ENCODE data around the gene GTSE1.

GTSE1 gene

DNA sequence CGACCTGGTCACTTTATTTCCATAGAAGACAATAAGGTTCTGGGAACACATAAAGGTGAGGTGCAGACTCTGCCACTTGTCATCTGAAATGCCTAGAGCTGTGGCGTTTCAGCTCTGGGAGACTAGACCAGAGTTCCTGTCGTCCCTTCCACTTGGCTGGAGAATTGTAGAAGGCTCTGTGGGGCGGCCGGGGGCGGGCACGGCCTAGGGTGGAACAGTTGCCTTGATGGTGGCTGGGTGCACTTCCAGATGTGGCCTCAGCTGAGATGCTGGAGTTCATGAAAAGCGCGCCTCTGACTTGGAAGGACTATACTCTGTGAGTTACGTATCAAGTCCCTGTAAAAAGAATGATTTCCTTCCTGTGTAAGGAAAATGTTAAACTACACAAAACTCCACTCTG lies 55.6 kb downstream of the GTSE1 start:
- no peak overlapping the region for H3K4me3 ChIP-seq (ENCODE audit: low read depth, low read length)
- no peak for DNase-seq (ENCODE audit: low read depth)
- TF ChIP-seq, protein P1, sequence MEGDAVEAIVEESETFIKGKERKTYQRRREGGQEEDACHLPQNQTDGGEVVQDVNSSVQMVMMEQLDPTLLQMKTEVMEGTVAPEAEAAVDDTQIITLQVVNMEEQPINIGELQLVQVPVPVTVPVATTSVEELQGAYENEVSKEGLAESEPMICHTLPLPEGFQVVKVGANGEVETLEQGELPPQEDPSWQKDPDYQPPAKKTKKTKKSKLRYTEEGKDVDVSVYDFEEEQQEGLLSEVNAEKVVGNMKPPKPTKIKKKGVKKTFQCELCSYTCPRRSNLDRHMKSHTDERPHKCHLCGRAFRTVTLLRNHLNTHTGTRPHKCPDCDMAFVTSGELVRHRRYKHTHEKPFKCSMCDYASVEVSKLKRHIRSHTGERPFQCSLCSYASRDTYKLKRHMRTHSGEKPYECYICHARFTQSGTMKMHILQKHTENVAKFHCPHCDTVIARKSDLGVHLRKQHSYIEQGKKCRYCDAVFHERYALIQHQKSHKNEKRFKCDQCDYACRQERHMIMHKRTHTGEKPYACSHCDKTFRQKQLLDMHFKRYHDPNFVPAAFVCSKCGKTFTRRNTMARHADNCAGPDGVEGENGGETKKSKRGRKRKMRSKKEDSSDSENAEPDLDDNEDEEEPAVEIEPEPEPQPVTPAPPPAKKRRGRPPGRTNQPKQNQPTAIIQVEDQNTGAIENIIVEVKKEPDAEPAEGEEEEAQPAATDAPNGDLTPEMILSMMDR (IDR thresholded peaks at IDR 0.05; ENCODE audit: insufficient read depth, low read depth, low read length, missing control alignments), result no peak

DNA sequence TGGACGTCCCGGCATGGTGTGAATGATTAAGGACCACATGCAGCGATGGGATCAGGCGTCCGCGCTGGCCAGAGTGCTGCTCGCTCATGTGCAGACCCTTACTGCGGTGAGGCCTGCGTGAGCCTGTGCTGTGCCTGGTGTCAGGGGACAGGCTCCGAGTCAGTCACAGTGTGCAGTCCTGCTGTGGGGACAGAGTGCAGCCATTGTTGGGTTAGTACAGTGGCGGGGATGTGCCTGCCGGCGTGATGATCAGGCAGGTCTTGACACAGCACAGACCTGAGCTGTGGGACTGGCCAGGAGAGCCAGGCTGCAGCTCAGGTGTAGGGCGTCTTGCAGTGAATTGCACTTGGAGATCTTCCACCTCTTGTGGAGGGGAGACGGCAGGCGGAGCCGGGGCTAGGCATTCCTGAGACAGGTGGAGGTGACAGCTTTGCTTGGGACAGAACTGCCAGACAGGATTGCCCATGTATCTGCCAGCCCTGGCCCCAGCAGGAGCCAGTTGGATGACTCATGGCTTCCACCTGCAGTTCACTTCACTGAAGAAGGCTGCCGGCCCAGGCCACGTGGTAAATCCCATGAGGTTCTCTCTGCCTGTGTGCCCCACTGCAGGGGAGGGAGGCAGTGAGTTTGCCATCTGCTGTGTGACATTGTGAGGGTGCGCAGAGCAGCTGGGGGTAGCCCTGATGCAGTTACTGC lies 56.2 kb downstream of the GTSE1 start:
- no peak overlapping the region for H3K4me3 ChIP-seq (ENCODE audit: low read depth, low read length)
- TF ChIP-seq, protein P1 (IDR thresholded peaks at IDR 0.05; ENCODE audit: insufficient read depth, low read depth, low read length, missing control alignments), result no peak
- no peak for DNase-seq (ENCODE audit: low read depth)

DNA sequence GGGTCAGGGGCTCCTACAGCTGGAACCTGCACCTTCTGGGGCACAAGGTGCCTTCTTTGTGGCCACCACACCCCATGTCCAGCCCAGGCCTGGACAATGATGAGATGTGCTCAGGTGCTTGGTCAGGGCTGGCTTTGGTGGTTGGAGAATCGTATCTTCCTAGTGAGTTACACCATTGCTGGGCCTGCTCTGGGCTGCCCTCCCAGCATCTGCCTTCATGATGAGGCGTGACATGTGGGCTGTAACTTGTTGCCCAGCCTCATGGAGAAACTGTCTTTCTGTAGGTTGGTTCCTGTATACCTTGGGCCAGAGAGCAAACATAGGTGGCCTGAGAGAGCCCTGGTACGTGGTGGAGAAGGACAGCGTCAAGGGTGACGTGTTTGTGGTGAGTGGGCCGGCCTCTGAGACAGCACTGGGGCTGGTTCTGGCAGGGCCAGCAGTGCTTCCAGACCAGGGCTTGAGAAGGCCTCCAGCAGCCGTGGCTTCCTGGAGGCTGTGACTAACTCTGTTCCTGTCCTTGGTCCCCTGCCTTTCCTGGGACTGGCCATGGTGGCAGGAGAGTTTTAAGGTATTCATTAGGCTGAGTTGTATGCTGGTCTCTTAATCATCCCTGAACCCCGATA lies 56.9 kb downstream of the GTSE1 start:
- TF ChIP-seq, protein P1 (IDR thresholded peaks at IDR 0.05; ENCODE audit: insufficient read depth, low read depth, low read length, missing control alignments), result no peak
- no peak overlapping the region for H3K4me3 ChIP-seq (ENCODE audit: low read depth, low read length)
- no peak for DNase-seq (ENCODE audit: low read depth)

DNA sequence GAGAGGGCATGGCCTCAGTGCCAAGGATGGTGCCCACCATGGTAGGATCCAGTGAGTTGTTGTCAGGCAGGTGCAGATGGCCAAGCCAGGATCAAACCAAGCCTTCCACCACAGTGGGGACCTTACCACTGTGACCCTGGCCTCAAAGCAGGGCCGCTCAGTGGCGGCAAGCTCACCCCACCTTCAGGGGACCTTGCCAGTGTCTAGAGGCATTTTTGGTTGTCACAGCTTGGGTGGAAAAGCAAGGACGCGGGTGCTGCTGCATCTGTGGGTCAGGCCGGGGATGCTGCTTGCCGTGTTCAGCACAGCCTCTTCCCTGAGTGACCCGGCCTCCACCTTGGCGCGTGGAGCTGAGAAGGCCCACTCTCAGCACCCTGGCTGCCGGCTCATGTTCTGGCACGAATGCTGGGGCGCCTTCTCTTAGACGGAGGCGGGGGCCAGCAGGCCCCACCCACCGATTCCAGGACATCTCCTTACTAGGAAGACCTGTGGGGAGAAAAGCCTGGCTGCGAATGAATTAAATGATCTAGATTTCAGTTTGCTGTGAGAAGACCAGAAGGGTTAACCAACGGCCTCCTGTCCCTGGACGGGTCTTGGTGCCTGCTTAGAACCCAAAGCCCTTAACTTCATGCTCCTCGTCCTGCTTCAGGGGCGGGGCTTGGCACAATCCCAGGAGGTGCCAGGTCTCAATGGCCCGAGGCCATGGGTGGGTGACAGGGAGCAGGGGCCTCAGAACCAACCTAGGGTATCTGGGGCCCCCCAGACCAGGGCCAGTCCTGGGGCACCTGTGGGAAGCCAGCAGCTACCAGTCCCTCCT lies 57.7 kb downstream of the GTSE1 start:
- TF ChIP-seq, protein P1 (IDR thresholded peaks at IDR 0.05; ENCODE audit: insufficient read depth, low read depth, low read length, missing control alignments), result no peak
- DNase-seq (ENCODE audit: low read depth), result no peak
- no peak overlapping the region for H3K4me3 ChIP-seq (ENCODE audit: low read depth, low read length)

DNA sequence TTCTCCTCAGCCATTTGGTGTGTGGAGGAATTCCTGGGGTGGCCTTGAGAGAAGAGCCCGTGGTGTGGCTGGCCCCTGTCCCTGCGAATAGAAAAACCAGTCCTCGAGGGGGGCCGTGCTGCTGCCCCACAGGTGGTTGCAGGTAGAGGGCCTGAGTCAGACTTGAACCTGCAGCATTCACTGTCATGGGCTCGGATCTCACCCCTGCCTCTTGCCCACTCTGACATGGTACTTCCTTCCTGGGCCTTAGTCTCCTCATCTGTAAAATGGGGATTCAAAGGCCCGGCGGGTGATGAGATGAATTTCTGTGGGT lies 58.3 kb downstream of the GTSE1 start:
- no peak for DNase-seq (ENCODE audit: low read depth)
- TF ChIP-seq, protein P1 (IDR thresholded peaks at IDR 0.05; ENCODE audit: insufficient read depth, low read depth, low read length, missing control alignments), result no peak

DNA sequence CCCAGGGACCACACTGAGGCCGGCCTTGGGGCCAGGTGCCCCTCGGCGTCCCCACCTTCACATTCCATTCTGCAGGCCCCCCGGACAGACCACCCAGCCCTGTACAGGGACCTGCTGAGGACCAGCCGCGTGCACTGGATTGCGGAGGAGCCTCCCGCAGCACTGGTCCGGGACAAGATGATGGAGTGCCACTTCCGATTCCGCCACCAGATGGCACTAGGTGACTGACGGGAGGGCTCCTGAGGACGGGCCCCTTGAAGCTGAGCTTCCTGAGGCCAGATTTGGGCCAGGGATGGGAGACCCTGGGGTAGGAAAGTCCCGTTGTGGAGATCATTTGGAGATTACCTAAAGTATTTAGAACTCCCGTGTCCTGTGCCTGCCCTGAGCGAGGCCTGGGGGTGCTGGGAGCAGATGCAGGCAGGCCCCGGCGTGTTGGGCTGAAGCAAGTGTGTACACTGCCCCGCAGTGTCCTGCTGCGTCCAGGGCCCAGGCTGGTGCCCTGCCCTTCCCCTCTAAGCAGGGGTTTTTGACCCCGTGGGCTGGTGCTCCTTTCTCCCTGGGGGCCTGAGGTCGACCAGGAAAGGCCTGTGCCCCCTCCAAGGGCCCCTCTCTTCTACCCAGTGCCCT lies 58.8 kb downstream of the GTSE1 start:
- peak; percentile 62 for DNase-seq (ENCODE audit: low read depth)
- TF ChIP-seq, protein P1 (IDR thresholded peaks at IDR 0.05; ENCODE audit: insufficient read depth, low read depth, low read length, missing control alignments), result peak; percentile 70
- H3K4me3 ChIP-seq (ENCODE audit: low read depth, low read length), result no peak overlapping the region

More for the DNA sequence above, 58.3 kb downstream of the GTSE1 start:
- no peak overlapping the region for H3K4me3 ChIP-seq (ENCODE audit: low read depth, low read length)
